ENCODE data around the gene CDH23. TPM values are rescaled to one million over a fixed set of nuclear protein-coding genes. Genes with fewer than 3 reads are reported as not detected.

The CDH23 gene
- total RNA-seq, 1 donor from 2014 or later, result under 0.01 TPM

DNA sequence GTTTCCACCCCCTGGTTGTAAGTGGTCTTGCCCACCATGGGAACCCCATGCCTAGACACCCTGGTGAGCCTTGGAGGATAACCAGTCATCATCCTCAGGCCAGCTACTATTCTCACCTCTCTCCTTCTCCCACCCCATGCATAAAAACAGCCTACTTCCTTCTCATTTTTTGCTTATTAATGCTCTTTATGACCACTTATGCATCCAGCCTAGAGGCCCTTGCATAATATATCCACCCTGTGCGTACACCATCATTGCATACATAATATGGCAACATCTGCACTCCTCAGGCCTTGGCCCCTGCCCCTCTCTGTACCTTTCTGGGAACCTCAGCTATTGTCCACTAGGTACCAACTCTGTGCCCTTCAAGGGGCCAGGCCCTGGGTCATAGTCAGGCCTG is 91.0 kb downstream of the CDH23 start:
- DNase-seq, result no peak

- no peak for DNase-seq
These were observed 92.4 kb downstream of the CDH23 start for GRCh38 chr10:71489077-71489476.

DNA sequence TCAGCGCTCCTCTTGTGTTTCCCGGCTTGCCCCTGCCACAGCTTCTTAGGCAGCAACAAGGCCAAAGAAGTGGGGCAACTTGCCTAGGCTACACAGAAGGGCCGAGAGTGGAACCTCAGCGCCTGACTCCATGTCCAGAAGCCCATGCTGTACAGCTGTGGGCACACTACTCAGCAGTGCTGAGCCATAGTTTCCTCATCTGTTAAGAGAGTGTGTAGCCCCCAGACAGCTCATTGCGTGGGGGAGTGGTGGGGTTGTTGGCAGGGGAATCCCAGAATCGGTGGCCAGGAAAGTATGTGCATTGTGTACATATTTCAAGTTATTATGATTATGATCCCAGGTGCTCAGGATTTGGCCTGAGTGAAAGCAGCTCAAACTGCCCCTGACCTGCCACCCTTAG is 96.2 kb downstream of the CDH23 start:
- DNase-seq, result no peak

GRCh38 chr10:71493741-71494140 is 97.0 kb downstream of the CDH23 start:
- DNase-seq, result no peak

GRCh38 chr10:71494476-71494875 is 97.8 kb downstream of the CDH23 start:
- DNase-seq, result no peak

- DNase-seq, result no peak
These were observed 98.3 kb downstream of the CDH23 start for GRCh38 chr10:71494980-71495381.

- no peak for DNase-seq
These were observed 100.4 kb downstream of the CDH23 start for GRCh38 chr10:71496927-71497762.

- no peak for DNase-seq
These were observed 101.1 kb downstream of the CDH23 start for GRCh38 chr10:71497763-71498326.

GRCh38 chr10:71501402-71501801 is 104.7 kb downstream of the CDH23 start:
- no peak for DNase-seq

DNA sequence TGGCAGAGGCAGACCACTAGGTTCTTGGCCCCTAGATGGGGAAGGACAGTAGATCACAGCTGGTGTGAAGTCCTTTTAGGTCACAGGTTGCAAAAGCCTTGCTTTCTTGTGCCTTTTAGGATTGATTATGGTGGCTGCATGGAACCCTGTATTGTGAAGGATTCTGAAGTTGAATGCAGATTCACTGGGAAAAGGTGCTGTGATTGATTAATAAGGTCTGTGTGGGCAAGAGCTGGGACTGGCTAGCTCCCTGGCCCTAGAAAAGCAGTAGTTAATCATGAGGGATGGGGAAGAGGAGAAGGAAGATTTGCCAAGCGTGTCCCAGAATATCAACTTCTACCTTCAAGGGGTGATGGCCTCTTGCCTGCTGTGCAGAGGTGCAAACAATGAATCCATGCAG is 105.5 kb downstream of the CDH23 start:
- DNase-seq, result no peak

- DNase-seq, result no peak
These were observed 106.1 kb downstream of the CDH23 start for GRCh38 chr10:71502851-71503250.

GRCh38 chr10:71504168-71504567 is 107.4 kb downstream of the CDH23 start:
- DNase-seq, result no peak

DNA sequence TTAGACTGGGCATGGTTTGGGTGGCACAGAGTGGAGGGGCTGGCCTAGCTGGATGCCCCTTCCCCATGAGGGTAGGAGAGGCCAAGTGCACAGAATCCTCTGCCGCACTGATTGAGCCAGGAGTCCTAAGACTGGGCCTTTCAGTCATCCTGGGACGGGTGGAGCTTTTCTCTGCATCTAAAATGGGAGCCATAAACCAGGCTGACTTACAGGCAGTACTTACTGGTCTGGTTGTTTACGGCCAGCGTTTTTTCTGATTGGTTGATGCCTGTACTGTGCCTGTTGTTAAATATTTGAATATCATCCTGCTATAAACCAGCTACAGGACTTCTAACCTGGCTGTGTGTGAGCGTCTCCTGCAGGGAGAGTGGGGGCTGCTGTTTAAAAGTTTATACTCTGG is 107.8 kb downstream of the CDH23 start:
- DNase-seq, result no peak

- DNase-seq, result no peak
These were observed 109.1 kb downstream of the CDH23 start for GRCh38 chr10:71505862-71506261.

DNA sequence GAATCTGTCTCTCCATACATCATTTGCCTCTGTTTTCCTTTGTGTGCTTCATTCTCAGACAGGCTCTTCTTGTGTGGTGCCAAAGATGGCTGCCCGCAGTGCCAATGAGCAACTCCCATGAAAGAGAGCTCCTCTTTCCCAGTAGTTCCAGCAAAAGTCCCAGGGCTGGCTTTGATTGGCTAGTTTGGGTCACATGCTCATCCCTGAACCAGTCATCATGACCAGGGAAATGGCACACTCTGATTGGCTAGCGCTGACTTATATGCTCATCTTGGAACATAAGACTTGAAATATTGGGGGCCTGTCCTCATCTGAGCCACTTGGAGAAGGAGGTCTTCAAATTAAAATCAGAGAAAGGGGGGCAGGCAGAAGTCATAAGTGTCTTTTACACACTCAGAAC is 112.7 kb downstream of the CDH23 start:
- DNase-seq, result no peak

GRCh38 chr10:71511206-71511605 is 114.5 kb downstream of the CDH23 start:
- no peak for DNase-seq

- no peak for DNase-seq
These were observed 115.6 kb downstream of the CDH23 start for GRCh38 chr10:71512312-71512711.

GRCh38 chr10:71512761-71513539 is 116.2 kb downstream of the CDH23 start:
- no peak for DNase-seq

- no peak for DNase-seq
These were observed 116.8 kb downstream of the CDH23 start for GRCh38 chr10:71513540-71513853.

- no peak for DNase-seq
These were observed 117.2 kb downstream of the CDH23 start for GRCh38 chr10:71513936-71514335.

GRCh38 chr10:71515531-71516172 is 118.9 kb downstream of the CDH23 start:
- no peak for DNase-seq

DNA sequence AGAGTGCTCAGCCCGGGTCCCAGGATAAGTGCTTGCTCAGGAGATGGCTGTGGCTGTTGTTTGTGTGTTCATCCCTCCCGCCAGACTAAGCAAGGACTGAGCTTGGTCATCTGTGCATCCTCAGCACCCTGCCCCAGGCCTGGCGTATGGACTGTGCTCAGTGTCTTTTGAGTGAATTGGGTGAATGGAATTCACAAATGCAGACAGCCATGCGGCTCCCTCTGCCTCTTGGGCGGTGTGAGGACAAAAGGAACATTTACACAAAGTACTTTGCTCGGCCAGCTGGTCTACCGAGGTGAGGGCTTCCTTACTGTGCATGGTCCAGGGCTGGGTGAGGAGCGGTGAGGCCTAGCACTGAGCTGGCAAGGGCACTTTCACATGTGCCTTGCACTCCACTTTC is 120.2 kb downstream of the CDH23 start:
- no peak for DNase-seq
